ENCODE results near the gene KLHL3. TPM values are rescaled to one million over a fixed set of nuclear protein-coding genes. Genes with fewer than 3 reads are reported as not detected.
"Not testable (repeated sequence)": the region's sequence is repeated elsewhere in the genome, so short reads cannot be mapped to it uniquely, and the experiment has no call there.

KLHL3 gene
- total and polyA plus RNA-seq, 9 donors = 2.6 to 4.8 (median 4.0) TPM

GRCh38 chr5:137651022-137651421 lies 84.9 kb downstream of the KLHL3 start:
- Histone ChIP-seq H3K27ac (ENCODE audit: low read length) (no peak overlapping the region), H3K9me3 (replicated peaks; ENCODE audit: control insufficient read depth, low read depth, low read length) (no peaks in the 10 kb centered on the region), H3K36me3 (ENCODE audit: control insufficient read depth, insufficient read depth, low read length) (peaks cover 3% of the 10 kb centered on the region), H3K27me3 (ENCODE audit: control insufficient read depth, insufficient read depth, low read length) (no peaks in the 10 kb centered on the region), H3K4me3 (ENCODE audit: low read length) (no peak overlapping the region), H3K4me1 (ENCODE audit: control insufficient read depth, insufficient read depth, low read length) (peaks cover 2% of the 10 kb centered on the region)
- no peak for DNase-seq
- WGBS (ENCODE audit: insufficient coverage) = 67% methylated on average over 2 of the region's 3 CpGs

GRCh38 chr5:137649228-137649935 lies 86.5 kb downstream of the KLHL3 start:
- Histone ChIP-seq H3K27ac (ENCODE audit: low read length) (no peak overlapping the region), H3K4me3 (ENCODE audit: low read length) (no peak overlapping the region), H3K27me3 (ENCODE audit: control insufficient read depth, insufficient read depth, low read length) (no peaks in the 10 kb centered on the region), H3K9me3 (replicated peaks; ENCODE audit: control insufficient read depth, low read depth, low read length) (peaks cover 4% of the 10 kb centered on the region), H3K36me3 (ENCODE audit: control insufficient read depth, insufficient read depth, low read length) (peaks cover 3% of the 10 kb centered on the region), H3K4me1 (ENCODE audit: control insufficient read depth, insufficient read depth, low read length) (peaks cover 2% of the 10 kb centered on the region)
- peak; percentile 30 for DNase-seq
- no CpG with 5 or more reads among the region's 3 CpGs for WGBS (ENCODE audit: insufficient coverage)

- Histone ChIP-seq H3K4me1 (ENCODE audit: control insufficient read depth, insufficient read depth, low read length) (peaks cover 2% of the 10 kb centered on the region), H3K27ac (ENCODE audit: low read length) (no peak overlapping the region), H3K9me3 (replicated peaks; ENCODE audit: control insufficient read depth, low read depth, low read length) (peaks cover 4% of the 10 kb centered on the region), H3K4me3 (ENCODE audit: low read length) (no peak overlapping the region), H3K27me3 (ENCODE audit: control insufficient read depth, insufficient read depth, low read length) (no peaks in the 10 kb centered on the region), H3K36me3 (ENCODE audit: control insufficient read depth, insufficient read depth, low read length) (peaks cover 3% of the 10 kb centered on the region)
- 84% methylated on average over 3 of the region's 5 CpGs for WGBS (ENCODE audit: insufficient coverage)
- no peak for DNase-seq
Observed at GRCh38 chr5:137648361-137648760, 87.5 kb downstream of the KLHL3 start.

GRCh38 chr5:137647401-137647800 lies 88.5 kb downstream of the KLHL3 start:
- no peak overlapping the region for H3K4me3 ChIP-seq (ENCODE audit: low read length)
- no peaks in the 10 kb centered on the region for H3K27me3 ChIP-seq (ENCODE audit: control insufficient read depth, insufficient read depth, low read length)
- DNase-seq = no peak
- 96% methylated on average over 11 of the region's 11 CpGs for whole genome bisulfite sequencing (ENCODE audit: insufficient coverage)
- peaks cover 4% of the 10 kb centered on the region for H3K9me3 ChIP-seq (replicated peaks; ENCODE audit: control insufficient read depth, low read depth, low read length)
- H3K27ac ChIP-seq (ENCODE audit: low read length) = no peak overlapping the region
- H3K36me3 ChIP-seq (ENCODE audit: control insufficient read depth, insufficient read depth, low read length) = peaks cover 3% of the 10 kb centered on the region
- peaks cover 2% of the 10 kb centered on the region for H3K4me1 ChIP-seq (ENCODE audit: control insufficient read depth, insufficient read depth, low read length)

- H3K9me3 ChIP-seq (replicated peaks; ENCODE audit: control insufficient read depth, low read depth, low read length) = peaks cover 4% of the 10 kb centered on the region
- H3K27me3 ChIP-seq (ENCODE audit: control insufficient read depth, insufficient read depth, low read length) = no peaks in the 10 kb centered on the region
- peaks cover 3% of the 10 kb centered on the region for H3K36me3 ChIP-seq (ENCODE audit: control insufficient read depth, insufficient read depth, low read length)
- no CpG with 5 or more reads among the region's 2 CpGs for WGBS (ENCODE audit: insufficient coverage)
- no peak overlapping the region for H3K27ac ChIP-seq (ENCODE audit: low read length)
- DNase-seq = no peak
- H3K4me3 ChIP-seq (ENCODE audit: low read length) = no peak overlapping the region
- peaks cover 2% of the 10 kb centered on the region for H3K4me1 ChIP-seq (ENCODE audit: control insufficient read depth, insufficient read depth, low read length)
Observed at GRCh38 chr5:137646761-137647160, 89.1 kb downstream of the KLHL3 start.

GRCh38 chr5:137643081-137643480 lies 92.8 kb downstream of the KLHL3 start:
- H3K4me1 ChIP-seq (ENCODE audit: control insufficient read depth, insufficient read depth, low read length); H3K36me3 ChIP-seq (ENCODE audit: control insufficient read depth, insufficient read depth, low read length); H3K4me3 ChIP-seq (ENCODE audit: low read length); H3K9me3 ChIP-seq (replicated peaks; ENCODE audit: control insufficient read depth, low read depth, low read length); DNase-seq; H3K27ac ChIP-seq (ENCODE audit: low read length); H3K27me3 ChIP-seq (ENCODE audit: control insufficient read depth, insufficient read depth, low read length): not testable (repeated sequence)
- WGBS (ENCODE audit: insufficient coverage) = no CpG with 5 or more reads among the region's 2 CpGs

- DNase-seq = no peak
- peaks cover 3% of the 10 kb centered on the region for H3K36me3 ChIP-seq (ENCODE audit: control insufficient read depth, insufficient read depth, low read length)
- H3K27me3 ChIP-seq (ENCODE audit: control insufficient read depth, insufficient read depth, low read length) = no peaks in the 10 kb centered on the region
- no peak overlapping the region for H3K27ac ChIP-seq (ENCODE audit: low read length)
- H3K4me3 ChIP-seq (ENCODE audit: low read length) = no peak overlapping the region
- peaks cover 4% of the 10 kb centered on the region for H3K9me3 ChIP-seq (replicated peaks; ENCODE audit: control insufficient read depth, low read depth, low read length)
- no peaks in the 10 kb centered on the region for H3K4me1 ChIP-seq (ENCODE audit: control insufficient read depth, insufficient read depth, low read length)
- 81% methylated on average over 4 of the region's 4 CpGs for WGBS (ENCODE audit: insufficient coverage)
Observed at GRCh38 chr5:137642091-137642490, 93.8 kb downstream of the KLHL3 start.

GRCh38 chr5:137641148-137641547 lies 94.7 kb downstream of the KLHL3 start:
- no peak for DNase-seq
- H3K27me3 ChIP-seq (ENCODE audit: control insufficient read depth, insufficient read depth, low read length) = no peaks in the 10 kb centered on the region
- peaks cover 3% of the 10 kb centered on the region for H3K36me3 ChIP-seq (ENCODE audit: control insufficient read depth, insufficient read depth, low read length)
- no peak overlapping the region for H3K4me3 ChIP-seq (ENCODE audit: low read length)
- no CpG with 5 or more reads among the region's 1 CpG for WGBS (ENCODE audit: insufficient coverage)
- no peaks in the 10 kb centered on the region for H3K4me1 ChIP-seq (ENCODE audit: control insufficient read depth, insufficient read depth, low read length)
- H3K27ac ChIP-seq (ENCODE audit: low read length) = no peak overlapping the region
- peaks cover 4% of the 10 kb centered on the region for H3K9me3 ChIP-seq (replicated peaks; ENCODE audit: control insufficient read depth, low read depth, low read length)

- no peak overlapping the region for H3K4me3 ChIP-seq (ENCODE audit: low read length)
- 78% methylated on average over 7 of the region's 11 CpGs for whole genome bisulfite sequencing (ENCODE audit: insufficient coverage)
- H3K9me3 ChIP-seq (replicated peaks; ENCODE audit: control insufficient read depth, low read depth, low read length) = no peaks in the 10 kb centered on the region
- peaks cover 3% of the 10 kb centered on the region for H3K36me3 ChIP-seq (ENCODE audit: control insufficient read depth, insufficient read depth, low read length)
- no peak for DNase-seq
- H3K4me1 ChIP-seq (ENCODE audit: control insufficient read depth, insufficient read depth, low read length) = no peaks in the 10 kb centered on the region
- no peaks in the 10 kb centered on the region for H3K27me3 ChIP-seq (ENCODE audit: control insufficient read depth, insufficient read depth, low read length)
- H3K27ac ChIP-seq (ENCODE audit: low read length) = no peak overlapping the region
Observed at GRCh38 chr5:137639645-137640044, 96.2 kb downstream of the KLHL3 start.

- WGBS (ENCODE audit: insufficient coverage) = 100% methylated on average over 11 of the region's 13 CpGs
- no peak overlapping the region for H3K27ac ChIP-seq (ENCODE audit: low read length)
- DNase-seq = no peak
- H3K36me3 ChIP-seq (ENCODE audit: control insufficient read depth, insufficient read depth, low read length) = peaks cover 3% of the 10 kb centered on the region
- no peak overlapping the region for H3K4me3 ChIP-seq (ENCODE audit: low read length)
- H3K27me3 ChIP-seq (ENCODE audit: control insufficient read depth, insufficient read depth, low read length) = no peaks in the 10 kb centered on the region
- H3K9me3 ChIP-seq (replicated peaks; ENCODE audit: control insufficient read depth, low read depth, low read length) = no peaks in the 10 kb centered on the region
- no peaks in the 10 kb centered on the region for H3K4me1 ChIP-seq (ENCODE audit: control insufficient read depth, insufficient read depth, low read length)
Observed at GRCh38 chr5:137638841-137639240, 97.0 kb downstream of the KLHL3 start.

Measured in muscle of leg (tissue), 11 donors.